ENCODE data around the gene LGALS8.

DNA sequence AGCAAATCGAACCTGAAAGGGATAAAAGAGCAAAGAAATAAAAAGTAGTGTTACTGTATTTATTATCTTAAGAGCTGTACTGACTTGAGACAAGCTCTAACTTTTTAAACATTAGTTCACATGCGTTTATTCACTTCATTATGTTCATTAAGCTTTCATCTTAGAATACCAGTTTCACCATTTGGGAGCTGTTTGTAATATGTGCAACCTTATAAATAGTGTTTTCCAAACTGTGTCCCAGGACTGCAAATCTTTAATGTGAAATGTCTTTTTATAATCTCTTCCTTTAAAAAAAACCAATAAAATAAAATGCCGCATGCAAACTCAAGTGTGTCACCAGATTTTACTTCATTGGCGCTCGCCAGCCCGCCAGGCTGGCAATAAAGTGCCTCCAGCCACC lies 28.3 kb downstream of the LGALS8 start:
- TF ChIP-seq POLR2AphosphoS5 (IDR thresholded peaks at IDR 0.05) (no peak), POLR2A (IDR thresholded peaks at IDR 0.05; ENCODE audit: low read depth) (no peak)
- TF ChIP-seq, protein P1, sequence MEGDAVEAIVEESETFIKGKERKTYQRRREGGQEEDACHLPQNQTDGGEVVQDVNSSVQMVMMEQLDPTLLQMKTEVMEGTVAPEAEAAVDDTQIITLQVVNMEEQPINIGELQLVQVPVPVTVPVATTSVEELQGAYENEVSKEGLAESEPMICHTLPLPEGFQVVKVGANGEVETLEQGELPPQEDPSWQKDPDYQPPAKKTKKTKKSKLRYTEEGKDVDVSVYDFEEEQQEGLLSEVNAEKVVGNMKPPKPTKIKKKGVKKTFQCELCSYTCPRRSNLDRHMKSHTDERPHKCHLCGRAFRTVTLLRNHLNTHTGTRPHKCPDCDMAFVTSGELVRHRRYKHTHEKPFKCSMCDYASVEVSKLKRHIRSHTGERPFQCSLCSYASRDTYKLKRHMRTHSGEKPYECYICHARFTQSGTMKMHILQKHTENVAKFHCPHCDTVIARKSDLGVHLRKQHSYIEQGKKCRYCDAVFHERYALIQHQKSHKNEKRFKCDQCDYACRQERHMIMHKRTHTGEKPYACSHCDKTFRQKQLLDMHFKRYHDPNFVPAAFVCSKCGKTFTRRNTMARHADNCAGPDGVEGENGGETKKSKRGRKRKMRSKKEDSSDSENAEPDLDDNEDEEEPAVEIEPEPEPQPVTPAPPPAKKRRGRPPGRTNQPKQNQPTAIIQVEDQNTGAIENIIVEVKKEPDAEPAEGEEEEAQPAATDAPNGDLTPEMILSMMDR (IDR thresholded peaks at IDR 0.05) = no peak

Measured in esophagus muscularis mucosa (tissue), 3 donors.